Measurements from ENCODE around the gene PIH1D1.

Gene PIH1D1

GRCh38 chr19:49427855-49428546, 23.6 kb downstream of the PIH1D1 start:
- Histone ChIP-seq H2BK15ac (ENCODE audit: low read length) (peak overlapping the region; percentile 54), H3K23ac (ENCODE audit: low read depth, low read length, poor library complexity) (peak overlapping the region; percentile 80), H3K18ac (ENCODE audit: low read length) (peak overlapping the region; percentile 95), H2BK120ac (ENCODE audit: low read depth, low read length) (peak overlapping the region; percentile 28), H3K4me1 (ENCODE audit: control insufficient read depth in 2 of 2, insufficient read depth in 1 of 2, low read depth in 1 of 2, low read length in 2 of 2) (peaks cover 24 to 29% of the 10 kb centered on the region in 2 donors), H3K9me3 (replicated peaks in 1 of 2; ENCODE audit: control insufficient read depth in 2 of 2, insufficient read depth in 1 of 2, low read depth in 1 of 2, low read length in 2 of 2) (peaks cover 4% of the 10 kb centered on the region in 2 donors), H4K8ac (ENCODE audit: low read depth, low read length) (no peak overlapping the region), H2BK5ac (ENCODE audit: low read length) (peak overlapping the region; percentile 35), H3K27me3 (ENCODE audit: control insufficient read depth in 3 of 3, insufficient read depth in 3 of 3, low read depth in 1 of 3, low read length in 3 of 3) (peaks cover 6 to 96% (median 71%) of the 10 kb centered on the region in 3 experiments), H2AFZ (ENCODE audit: low read length) (peak overlapping the region; percentile 96), H3K79me1 (ENCODE audit: low read depth, low read length) (peaks cover 2% of the 10 kb centered on the region), H3K36me3 (replicated peaks in 1 of 2; ENCODE audit: control insufficient read depth in 2 of 2, insufficient read depth in 2 of 2, low read length in 2 of 2) (no peaks in the 10 kb centered on the region), H2BK12ac (ENCODE audit: low read length) (peak overlapping the region; percentile 63), H3K4me3 (ENCODE audit: low read length in 2 of 2) (peak overlapping the region; percentile 34 to 60), H3K4me2 (ENCODE audit: insufficient read depth, low read length, poor library complexity, severe bottlenecking) (peak overlapping the region; percentile 89), H4K91ac (ENCODE audit: low read depth, low read length, poor library complexity) (no peak overlapping the region), H3K27ac (replicated peaks; ENCODE audit: low read length) (no peak overlapping the region), H3K14ac (ENCODE audit: low read length) (peak overlapping the region; percentile 51), H3K4ac (ENCODE audit: low read length) (peak overlapping the region; percentile 91), H3K9ac (ENCODE audit: low read depth, low read length, poor library complexity) (peak overlapping the region; percentile 57), H2AK5ac (ENCODE audit: low read depth, low read length) (peak overlapping the region; percentile 86)
- no peak for DNase-seq (ENCODE audit: low spot score)
- no CpG with 5 or more reads among the region's 45 CpGs for WGBS, 2 donors (ENCODE audit: extremely low coverage in 2 of 2, insufficient read length in 2 of 2, insufficient replicate concordance in 1 of 2)

- DNase-seq (ENCODE audit: low spot score): no peak
- no peak overlapping the region for H3K27ac ChIP-seq (replicated peaks; ENCODE audit: low read length)
- peaks cover 28 to 32% of the 10 kb centered on the region in 2 donors for H3K4me1 ChIP-seq (ENCODE audit: control insufficient read depth in 2 of 2, insufficient read depth in 1 of 2, low read depth in 1 of 2, low read length in 2 of 2)
- H3K4ac ChIP-seq (ENCODE audit: low read length): no peak overlapping the region
- H4K8ac ChIP-seq (ENCODE audit: low read depth, low read length): peak overlapping the region; percentile 56
- H3K4me3 ChIP-seq (ENCODE audit: low read length in 2 of 2): no peak overlapping the region
- no peak overlapping the region for H4K91ac ChIP-seq (ENCODE audit: low read depth, low read length, poor library complexity)
- no peaks in the 10 kb centered on the region for H3K36me3 ChIP-seq (replicated peaks in 1 of 2; ENCODE audit: control insufficient read depth in 2 of 2, insufficient read depth in 2 of 2, low read length in 2 of 2)
- peak overlapping the region; percentile 85 for H3K18ac ChIP-seq (ENCODE audit: low read length)
- H2BK15ac ChIP-seq (ENCODE audit: low read length): peak overlapping the region; percentile 54
- H2BK12ac ChIP-seq (ENCODE audit: low read length): peak overlapping the region; percentile 98
- H3K79me1 ChIP-seq (ENCODE audit: low read depth, low read length): peaks cover 2% of the 10 kb centered on the region
- H3K9me3 ChIP-seq (replicated peaks in 1 of 2; ENCODE audit: control insufficient read depth in 2 of 2, insufficient read depth in 1 of 2, low read depth in 1 of 2, low read length in 2 of 2): peaks cover 4% of the 10 kb centered on the region in 2 donors
- peak overlapping the region; percentile 28 for H2BK120ac ChIP-seq (ENCODE audit: low read depth, low read length)
- no peak overlapping the region for H2AFZ ChIP-seq (ENCODE audit: low read length)
- H3K9ac ChIP-seq (ENCODE audit: low read depth, low read length, poor library complexity): no peak overlapping the region
- peak overlapping the region; percentile 86 for H2AK5ac ChIP-seq (ENCODE audit: low read depth, low read length)
- no CpG with 5 or more reads among the region's 12 CpGs for WGBS, 2 donors (ENCODE audit: extremely low coverage in 2 of 2, insufficient read length in 2 of 2, insufficient replicate concordance in 1 of 2)
- H2BK5ac ChIP-seq (ENCODE audit: low read length): peak overlapping the region; percentile 35
- no peak overlapping the region for H3K23ac ChIP-seq (ENCODE audit: low read depth, low read length, poor library complexity)
- no peak overlapping the region for H3K14ac ChIP-seq (ENCODE audit: low read length)
- H3K4me2 ChIP-seq (ENCODE audit: insufficient read depth, low read length, poor library complexity, severe bottlenecking): no peak overlapping the region
- H3K27me3 ChIP-seq (ENCODE audit: control insufficient read depth in 3 of 3, insufficient read depth in 3 of 3, low read depth in 1 of 3, low read length in 3 of 3): peaks cover 8 to 96% (median 71%) of the 10 kb centered on the region in 3 experiments
These were observed 24.3 kb downstream of the PIH1D1 start for GRCh38 chr19:49427339-49427738.

- H3K9ac ChIP-seq (ENCODE audit: low read depth, low read length, poor library complexity): no peak overlapping the region
- DNase-seq (ENCODE audit: low spot score): no peak
- no peak overlapping the region for H3K27ac ChIP-seq (replicated peaks; ENCODE audit: low read length)
- no peak overlapping the region for H3K4ac ChIP-seq (ENCODE audit: low read length)
- peak overlapping the region; percentile 20 for H3K4me2 ChIP-seq (ENCODE audit: insufficient read depth, low read length, poor library complexity, severe bottlenecking)
- peak overlapping the region; percentile 63 for H2AK5ac ChIP-seq (ENCODE audit: low read depth, low read length)
- no peak overlapping the region for H2AFZ ChIP-seq (ENCODE audit: low read length)
- H3K4me3 ChIP-seq (ENCODE audit: low read length in 2 of 2): no peak overlapping the region
- no peak overlapping the region for H2BK120ac ChIP-seq (ENCODE audit: low read depth, low read length)
- no peak overlapping the region for H2BK5ac ChIP-seq (ENCODE audit: low read length)
- WGBS, 2 donors (ENCODE audit: extremely low coverage in 2 of 2, insufficient read length in 2 of 2, insufficient replicate concordance in 1 of 2): no CpG with 5 or more reads among the region's 30 CpGs
- H2BK15ac ChIP-seq (ENCODE audit: low read length): no peak overlapping the region
- H4K8ac ChIP-seq (ENCODE audit: low read depth, low read length): no peak overlapping the region
- peaks cover 8 to 95% (median 74%) of the 10 kb centered on the region in 3 experiments for H3K27me3 ChIP-seq (ENCODE audit: control insufficient read depth in 3 of 3, insufficient read depth in 3 of 3, low read depth in 1 of 3, low read length in 3 of 3)
- H2BK12ac ChIP-seq (ENCODE audit: low read length): no peak overlapping the region
- H3K36me3 ChIP-seq (replicated peaks in 1 of 2; ENCODE audit: control insufficient read depth in 2 of 2, insufficient read depth in 2 of 2, low read length in 2 of 2): no peaks in the 10 kb centered on the region
- no peaks in the 10 kb centered on the region for H3K9me3 ChIP-seq (replicated peaks in 1 of 2; ENCODE audit: control insufficient read depth in 2 of 2, insufficient read depth in 1 of 2, low read depth in 1 of 2, low read length in 2 of 2)
- no peak overlapping the region for H4K91ac ChIP-seq (ENCODE audit: low read depth, low read length, poor library complexity)
- peaks cover 2% of the 10 kb centered on the region for H3K79me1 ChIP-seq (ENCODE audit: low read depth, low read length)
- H3K23ac ChIP-seq (ENCODE audit: low read depth, low read length, poor library complexity): no peak overlapping the region
- peaks cover 28 to 32% of the 10 kb centered on the region in 2 donors for H3K4me1 ChIP-seq (ENCODE audit: control insufficient read depth in 2 of 2, insufficient read depth in 1 of 2, low read depth in 1 of 2, low read length in 2 of 2)
- H3K14ac ChIP-seq (ENCODE audit: low read length): no peak overlapping the region
- H3K18ac ChIP-seq (ENCODE audit: low read length): peak overlapping the region; percentile 88
These were observed 25.6 kb downstream of the PIH1D1 start for GRCh38 chr19:49425922-49426592.

- no peak within 1 kb of the TSS for H4K91ac ChIP-seq (ENCODE audit: low read depth, low read length, poor library complexity)
- H2BK120ac ChIP-seq (ENCODE audit: low read depth, low read length): no peak within 1 kb of the TSS
- peak within 1 kb of the TSS; percentile 70 for H3K18ac ChIP-seq (ENCODE audit: low read length)
- peaks cover 2% of the 10 kb centered on the region for H3K79me1 ChIP-seq (ENCODE audit: low read depth, low read length)
- H3K4ac ChIP-seq (ENCODE audit: low read length): no peak within 1 kb of the TSS
- peak within 1 kb of the TSS; percentile 20 for H3K4me2 ChIP-seq (ENCODE audit: insufficient read depth, low read length, poor library complexity, severe bottlenecking)
- no CpG with 5 or more reads among the region's 7 CpGs for WGBS, 2 donors (ENCODE audit: extremely low coverage in 2 of 2, insufficient read length in 2 of 2, insufficient replicate concordance in 1 of 2)
- H3K14ac ChIP-seq (ENCODE audit: low read length): no peak within 1 kb of the TSS
- no peak for DNase-seq (ENCODE audit: low spot score)
- H2AK5ac ChIP-seq (ENCODE audit: low read depth, low read length): peak within 1 kb of the TSS; percentile 63
- no peak within 1 kb of the TSS for H2BK5ac ChIP-seq (ENCODE audit: low read length)
- H2AFZ ChIP-seq (ENCODE audit: low read length): no peak within 1 kb of the TSS
- H3K27me3 ChIP-seq (ENCODE audit: control insufficient read depth in 3 of 3, insufficient read depth in 3 of 3, low read depth in 1 of 3, low read length in 3 of 3): peaks cover 8 to 95% (median 76%) of the 10 kb centered on the region in 3 experiments
- no peak within 1 kb of the TSS for H3K23ac ChIP-seq (ENCODE audit: low read depth, low read length, poor library complexity)
- no peak within 1 kb of the TSS for H3K9ac ChIP-seq (ENCODE audit: low read depth, low read length, poor library complexity)
- no peak within 1 kb of the TSS for H2BK15ac ChIP-seq (ENCODE audit: low read length)
- no peak within 1 kb of the TSS for H3K27ac ChIP-seq (replicated peaks; ENCODE audit: low read length)
- no peaks in the 10 kb centered on the region for H3K36me3 ChIP-seq (replicated peaks in 1 of 2; ENCODE audit: control insufficient read depth in 2 of 2, insufficient read depth in 2 of 2, low read length in 2 of 2)
- no peak within 1 kb of the TSS for H3K4me3 ChIP-seq (ENCODE audit: low read length in 2 of 2)
- no peaks in the 10 kb centered on the region for H3K9me3 ChIP-seq (replicated peaks in 1 of 2; ENCODE audit: control insufficient read depth in 2 of 2, insufficient read depth in 1 of 2, low read depth in 1 of 2, low read length in 2 of 2)
- H4K8ac ChIP-seq (ENCODE audit: low read depth, low read length): no peak within 1 kb of the TSS
- peaks cover 24 to 31% of the 10 kb centered on the region in 2 donors for H3K4me1 ChIP-seq (ENCODE audit: control insufficient read depth in 2 of 2, insufficient read depth in 1 of 2, low read depth in 1 of 2, low read length in 2 of 2)
- H2BK12ac ChIP-seq (ENCODE audit: low read length): peak within 1 kb of the TSS; percentile 19
These were observed 26.4 kb downstream of the PIH1D1 start, which contains the start of gene GFY for GRCh38 chr19:49425178-49425577. Gene GFY, plus strand, starts transcription at chr19:49425388. Its CDS starts 1,043 bp downstream, at chr19:49426431.
